Activated T-helper 1 cell treated with anti-CD3 and anti-CD28 coated beads, Interleukin-2, amount 50 U/mL, for 16 hours (primary cell): ENCODE data around the gene NAA10.

Experiments
- DNase-seq, 2 donors: peaks; one replicate each; pipeline ENCODE4 v3.0.0-alpha.2; 2020; ENCODE audit warnings: low read depth in 1 of 2, low spot score in 1 of 2

NAA10 gene

GRCh38 chrX:153966841-153967535, 32.2 kb upstream of the NAA10 start:
- DNase-seq: no peak

GRCh38 chrX:153966283-153966688, 31.4 kb upstream of the NAA10 start:
- DNase-seq: no peak

GRCh38 chrX:153965406-153965805, 30.6 kb upstream of the NAA10 start:
- DNase-seq: no peak

- no peak for DNase-seq
Observed at GRCh38 chrX:153964105-153964504, 29.3 kb upstream of the NAA10 start.

- no peak for DNase-seq
Observed at GRCh38 chrX:153963546-153963945, 28.7 kb upstream of the NAA10 start.

GRCh38 chrX:153961292-153961691, 26.5 kb upstream of the NAA10 start:
- no peak for DNase-seq

GRCh38 chrX:153960786-153961185, 25.9 kb upstream of the NAA10 start:
- no peak for DNase-seq

GRCh38 chrX:153960077-153960476, 25.2 kb upstream of the NAA10 start:
- no peak for DNase-seq

GRCh38 chrX:153959649-153960048, 24.8 kb upstream of the NAA10 start:
- DNase-seq: no peak

- no peak for DNase-seq
Observed at GRCh38 chrX:153958605-153959004, 23.8 kb upstream of the NAA10 start.

- no peak for DNase-seq
Observed at GRCh38 chrX:153957224-153957623, 22.4 kb upstream of the NAA10 start.

GRCh38 chrX:153956044-153956907, 21.4 kb upstream of the NAA10 start:
- DNase-seq: no peak

- no peak for DNase-seq
Observed at GRCh38 chrX:153955228-153955732, 20.4 kb upstream of the NAA10 start.

GRCh38 chrX:153954558-153955227, 19.9 kb upstream of the NAA10 start:
- no peak for DNase-seq

- DNase-seq: no peak
Observed at GRCh38 chrX:153953892-153954557, 19.2 kb upstream of the NAA10 start.

GRCh38 chrX:153953342-153953830, 18.5 kb upstream of the NAA10 start:
- peak; percentile 63 to 66 for DNase-seq

- DNase-seq: no peak
Observed at GRCh38 chrX:153952373-153953026, 17.7 kb upstream of the NAA10 start.

- DNase-seq: no peak
Observed at GRCh38 chrX:153951683-153952372, 17.0 kb upstream of the NAA10 start.

GRCh38 chrX:153950127-153950526, 15.3 kb upstream of the NAA10 start:
- no peak for DNase-seq
